HepG2 (cell line): Measurements from ENCODE around the gene SDC3.

Source experiments
- ARNT2 ChIP-seq: sonication (generic); formaldehyde crosslinking; IDR thresholded peaks from 2 replicates; pipeline ENCODE4 v1.8.0; 2022; ENCODE audit warnings: mild to moderate bottlenecking, low read depth, missing genetic modification reagents, moderate library complexity
- JDP2 ChIP-seq: sonication (generic); formaldehyde crosslinking; IDR thresholded peaks from 2 replicates; pipeline ENCODE4 v1.8.1; 2022; ENCODE audit warnings: missing genetic modification reagents, borderline replicate concordance
- NFIC ChIP-seq: IDR thresholded peaks from 2 replicates; pipeline ENCODE4 v1.6.1; 2012; ENCODE audit warnings: mild to moderate bottlenecking, low read length, inconsistent platforms
- POGZ ChIP-seq: sonication (generic); formaldehyde crosslinking; IDR thresholded peaks from 2 replicates; pipeline ENCODE4 v1.4.0; 2020; ENCODE audit warnings: mild to moderate bottlenecking, missing genetic modification reagents
- SMAD9 ChIP-seq: sonication (generic); formaldehyde crosslinking; IDR thresholded peaks from 2 replicates; pipeline ENCODE4 v1.5.1; 2020; ENCODE audit warnings: mild to moderate bottlenecking, missing genetic modification reagents
- ZBTB21 ChIP-seq: sonication (generic); formaldehyde crosslinking; IDR thresholded peaks from 2 replicates; pipeline ENCODE4 v1.4.0; 2020; ENCODE audit warnings: missing genetic modification reagents
- ZNF331 ChIP-seq: sonication (generic); formaldehyde crosslinking; IDR thresholded peaks from 2 replicates; pipeline ENCODE4 v1.4.0; 2020; ENCODE audit warnings: missing genetic modification reagents
- TF ChIP-seq, protein P1 (sequence below): sonication (generic); formaldehyde crosslinking; IDR thresholded peaks from 2 replicates; pipeline ENCODE4 v1.5.0; 2020; ENCODE audit warnings: mild to moderate bottlenecking, missing genetic modification reagents, moderate library complexity
- TF ChIP-seq, protein P2 (sequence below): sonication (generic); formaldehyde crosslinking; conservative IDR thresholded peaks from 2 replicates; pipeline ENCODE4 v1.4.0; 2020; ENCODE audit warnings: missing genetic modification reagents
- TF ChIP-seq, protein P3 (sequence below): sonication (generic); formaldehyde crosslinking; IDR thresholded peaks from 2 replicates; pipeline ENCODE4 v1.4.0; 2020; ENCODE audit warnings: missing genetic modification reagents
- TF ChIP-seq, protein P4 (sequence below), 2 experiments: sonication (generic) in 1 of 2; formaldehyde crosslinking in 1 of 2; IDR thresholded peaks; 2 replicates each; pipeline versions ENCODE4 v1.5.1 to v1.6.1; 2011 to 2020; ENCODE audit warnings: borderline replicate concordance in 1 of 2, low read depth in 1 of 2, low read length in 1 of 2, mild to moderate bottlenecking in 1 of 2, missing genetic modification reagents in 1 of 2, moderate library complexity in 1 of 2
- TF ChIP-seq, protein P5 (sequence below): sonication (generic); formaldehyde crosslinking; IDR thresholded peaks from 2 replicates; pipeline ENCODE4 v1.5.1; 2020; ENCODE audit warnings: missing genetic modification reagents, mild to moderate bottlenecking, borderline replicate concordance
- TF ChIP-seq, protein P6 (sequence below): sonication (generic); formaldehyde crosslinking; IDR thresholded peaks from 2 replicates; pipeline ENCODE4 v1.4.0; 2020; ENCODE audit warnings: missing genetic modification reagents

DNA sequence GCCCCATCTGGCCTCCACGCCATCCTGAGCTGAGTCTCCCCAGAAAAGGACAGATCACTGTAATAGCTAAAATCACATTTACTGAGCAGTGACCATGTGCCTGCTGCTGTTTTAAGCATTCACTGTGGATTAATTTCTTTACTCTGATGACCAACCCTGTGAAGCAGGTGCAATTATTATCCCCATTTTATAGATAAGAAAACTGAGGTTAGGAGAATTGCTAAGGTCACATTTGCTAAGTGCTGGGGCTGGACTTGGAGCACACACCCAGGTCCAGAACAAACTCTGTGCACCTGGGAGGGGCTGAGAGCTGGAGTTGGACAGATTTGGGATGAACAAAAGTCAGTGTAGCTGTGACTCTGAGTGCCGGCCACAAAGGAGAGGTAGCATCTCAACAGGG, 58.0 kb downstream of the SDC3 start:
- no peak for TF ChIP-seq ARNT2 (CRISPR knock-in tag)
- no peak for TF ChIP-seq ZBTB21
- TF ChIP-seq, protein P1, sequence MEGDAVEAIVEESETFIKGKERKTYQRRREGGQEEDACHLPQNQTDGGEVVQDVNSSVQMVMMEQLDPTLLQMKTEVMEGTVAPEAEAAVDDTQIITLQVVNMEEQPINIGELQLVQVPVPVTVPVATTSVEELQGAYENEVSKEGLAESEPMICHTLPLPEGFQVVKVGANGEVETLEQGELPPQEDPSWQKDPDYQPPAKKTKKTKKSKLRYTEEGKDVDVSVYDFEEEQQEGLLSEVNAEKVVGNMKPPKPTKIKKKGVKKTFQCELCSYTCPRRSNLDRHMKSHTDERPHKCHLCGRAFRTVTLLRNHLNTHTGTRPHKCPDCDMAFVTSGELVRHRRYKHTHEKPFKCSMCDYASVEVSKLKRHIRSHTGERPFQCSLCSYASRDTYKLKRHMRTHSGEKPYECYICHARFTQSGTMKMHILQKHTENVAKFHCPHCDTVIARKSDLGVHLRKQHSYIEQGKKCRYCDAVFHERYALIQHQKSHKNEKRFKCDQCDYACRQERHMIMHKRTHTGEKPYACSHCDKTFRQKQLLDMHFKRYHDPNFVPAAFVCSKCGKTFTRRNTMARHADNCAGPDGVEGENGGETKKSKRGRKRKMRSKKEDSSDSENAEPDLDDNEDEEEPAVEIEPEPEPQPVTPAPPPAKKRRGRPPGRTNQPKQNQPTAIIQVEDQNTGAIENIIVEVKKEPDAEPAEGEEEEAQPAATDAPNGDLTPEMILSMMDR (CRISPR knock-in tag), result no peak
- TF ChIP-seq ZNF331 (CRISPR knock-in tag), result no peak
- TF ChIP-seq SMAD9, result no peak
- TF ChIP-seq, protein P2, sequence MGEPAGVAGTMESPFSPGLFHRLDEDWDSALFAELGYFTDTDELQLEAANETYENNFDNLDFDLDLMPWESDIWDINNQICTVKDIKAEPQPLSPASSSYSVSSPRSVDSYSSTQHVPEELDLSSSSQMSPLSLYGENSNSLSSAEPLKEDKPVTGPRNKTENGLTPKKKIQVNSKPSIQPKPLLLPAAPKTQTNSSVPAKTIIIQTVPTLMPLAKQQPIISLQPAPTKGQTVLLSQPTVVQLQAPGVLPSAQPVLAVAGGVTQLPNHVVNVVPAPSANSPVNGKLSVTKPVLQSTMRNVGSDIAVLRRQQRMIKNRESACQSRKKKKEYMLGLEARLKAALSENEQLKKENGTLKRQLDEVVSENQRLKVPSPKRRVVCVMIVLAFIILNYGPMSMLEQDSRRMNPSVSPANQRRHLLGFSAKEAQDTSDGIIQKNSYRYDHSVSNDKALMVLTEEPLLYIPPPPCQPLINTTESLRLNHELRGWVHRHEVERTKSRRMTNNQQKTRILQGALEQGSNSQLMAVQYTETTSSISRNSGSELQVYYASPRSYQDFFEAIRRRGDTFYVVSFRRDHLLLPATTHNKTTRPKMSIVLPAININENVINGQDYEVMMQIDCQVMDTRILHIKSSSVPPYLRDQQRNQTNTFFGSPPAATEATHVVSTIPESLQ (CRISPR knock-in tag), result no peak
- TF ChIP-seq, protein P3, sequence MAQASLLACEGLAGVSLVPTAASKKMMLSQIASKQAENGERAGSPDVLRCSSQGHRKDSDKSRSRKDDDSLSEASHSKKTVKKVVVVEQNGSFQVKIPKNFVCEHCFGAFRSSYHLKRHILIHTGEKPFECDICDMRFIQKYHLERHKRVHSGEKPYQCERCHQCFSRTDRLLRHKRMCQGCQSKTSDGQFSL, result no peak
- TF ChIP-seq, protein P4, sequence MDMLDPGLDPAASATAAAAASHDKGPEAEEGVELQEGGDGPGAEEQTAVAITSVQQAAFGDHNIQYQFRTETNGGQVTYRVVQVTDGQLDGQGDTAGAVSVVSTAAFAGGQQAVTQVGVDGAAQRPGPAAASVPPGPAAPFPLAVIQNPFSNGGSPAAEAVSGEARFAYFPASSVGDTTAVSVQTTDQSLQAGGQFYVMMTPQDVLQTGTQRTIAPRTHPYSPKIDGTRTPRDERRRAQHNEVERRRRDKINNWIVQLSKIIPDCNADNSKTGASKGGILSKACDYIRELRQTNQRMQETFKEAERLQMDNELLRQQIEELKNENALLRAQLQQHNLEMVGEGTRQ (IDR thresholded peaks at IDR 0.05; ENCODE audit: low read depth, low read length), result no peak
- TF ChIP-seq, protein P4 (CRISPR knock-in tag; IDR thresholded peaks at IDR 0.05; ENCODE audit: borderline replicate concordance), result no peak
- TF ChIP-seq POGZ (CRISPR knock-in tag), result no peak
- TF ChIP-seq, protein P5, sequence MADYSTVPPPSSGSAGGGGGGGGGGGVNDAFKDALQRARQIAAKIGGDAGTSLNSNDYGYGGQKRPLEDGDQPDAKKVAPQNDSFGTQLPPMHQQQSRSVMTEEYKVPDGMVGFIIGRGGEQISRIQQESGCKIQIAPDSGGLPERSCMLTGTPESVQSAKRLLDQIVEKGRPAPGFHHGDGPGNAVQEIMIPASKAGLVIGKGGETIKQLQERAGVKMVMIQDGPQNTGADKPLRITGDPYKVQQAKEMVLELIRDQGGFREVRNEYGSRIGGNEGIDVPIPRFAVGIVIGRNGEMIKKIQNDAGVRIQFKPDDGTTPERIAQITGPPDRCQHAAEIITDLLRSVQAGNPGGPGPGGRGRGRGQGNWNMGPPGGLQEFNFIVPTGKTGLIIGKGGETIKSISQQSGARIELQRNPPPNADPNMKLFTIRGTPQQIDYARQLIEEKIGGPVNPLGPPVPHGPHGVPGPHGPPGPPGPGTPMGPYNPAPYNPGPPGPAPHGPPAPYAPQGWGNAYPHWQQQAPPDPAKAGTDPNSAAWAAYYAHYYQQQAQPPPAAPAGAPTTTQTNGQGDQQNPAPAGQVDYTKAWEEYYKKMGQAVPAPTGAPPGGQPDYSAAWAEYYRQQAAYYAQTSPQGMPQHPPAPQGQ (CRISPR knock-in tag), result no peak
- TF ChIP-seq, protein P6, sequence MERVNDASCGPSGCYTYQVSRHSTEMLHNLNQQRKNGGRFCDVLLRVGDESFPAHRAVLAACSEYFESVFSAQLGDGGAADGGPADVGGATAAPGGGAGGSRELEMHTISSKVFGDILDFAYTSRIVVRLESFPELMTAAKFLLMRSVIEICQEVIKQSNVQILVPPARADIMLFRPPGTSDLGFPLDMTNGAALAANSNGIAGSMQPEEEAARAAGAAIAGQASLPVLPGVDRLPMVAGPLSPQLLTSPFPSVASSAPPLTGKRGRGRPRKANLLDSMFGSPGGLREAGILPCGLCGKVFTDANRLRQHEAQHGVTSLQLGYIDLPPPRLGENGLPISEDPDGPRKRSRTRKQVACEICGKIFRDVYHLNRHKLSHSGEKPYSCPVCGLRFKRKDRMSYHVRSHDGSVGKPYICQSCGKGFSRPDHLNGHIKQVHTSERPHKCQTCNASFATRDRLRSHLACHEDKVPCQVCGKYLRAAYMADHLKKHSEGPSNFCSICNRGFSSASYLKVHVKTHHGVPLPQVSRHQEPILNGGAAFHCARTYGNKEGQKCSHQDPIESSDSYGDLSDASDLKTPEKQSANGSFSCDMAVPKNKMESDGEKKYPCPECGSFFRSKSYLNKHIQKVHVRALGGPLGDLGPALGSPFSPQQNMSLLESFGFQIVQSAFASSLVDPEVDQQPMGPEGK (CRISPR knock-in tag), result no peak
- no peak for TF ChIP-seq JDP2 (CRISPR knock-in tag)
- TF ChIP-seq NFIC, result no peak
